IPS-15b (cell line): Measurements from ENCODE around the gene EYS.

ENCODE experiments used
- H3K27me3 ChIP-seq: one replicate; pipeline ENCODE4 v1.6.1; 2013; ENCODE audit warnings: low read length; ENCODE audit not compliant: control insufficient read depth, insufficient read depth
- H3K36me3 ChIP-seq: one replicate; pipeline ENCODE4 v1.6.1; 2013; ENCODE audit warnings: low read length; ENCODE audit not compliant: control insufficient read depth, insufficient read depth
- H3K4me1 ChIP-seq: one replicate; pipeline ENCODE4 v1.6.1; 2013; ENCODE audit warnings: mild to moderate bottlenecking, low read length; ENCODE audit not compliant: control insufficient read depth, insufficient read depth
- H3K4me3 ChIP-seq: one replicate; pipeline ENCODE4 v1.5.1; 2013; ENCODE audit warnings: low read depth, low read length
- H3K9ac ChIP-seq: one replicate; pipeline ENCODE4 v1.6.1; 2013; ENCODE audit warnings: low read depth, mild to moderate bottlenecking, low read length
- H3K9me3 ChIP-seq: one replicate; pipeline ENCODE4 v1.6.1; 2013; ENCODE audit warnings: mild to moderate bottlenecking, low read length; ENCODE audit not compliant: control insufficient read depth, insufficient read depth

The EYS gene

GRCh38 chr6:65199121-65199520 is 507.9 kb downstream of the EYS start:
- Histone ChIP-seq H3K27me3 (no peaks in the 10 kb centered on the region), H3K9ac (no peak overlapping the region), H3K4me1 (no peaks in the 10 kb centered on the region), H3K36me3 (no peaks in the 10 kb centered on the region), H3K9me3 (no peaks in the 10 kb centered on the region), H3K4me3 (no peak overlapping the region)

- Histone ChIP-seq H3K4me3 (no peak overlapping the region), H3K4me1 (peaks cover 4% of the 10 kb centered on the region), H3K27me3 (no peaks in the 10 kb centered on the region), H3K9me3 (no peaks in the 10 kb centered on the region), H3K9ac (no peak overlapping the region), H3K36me3 (no peaks in the 10 kb centered on the region)
These were observed 515.6 kb downstream of the EYS start for GRCh38 chr6:65191471-65191870.

GRCh38 chr6:65189236-65189881 is 517.7 kb downstream of the EYS start:
- Histone ChIP-seq H3K36me3 (no peaks in the 10 kb centered on the region), H3K4me3 (no peak overlapping the region), H3K9me3 (no peaks in the 10 kb centered on the region), H3K27me3 (no peaks in the 10 kb centered on the region), H3K9ac (no peak overlapping the region), H3K4me1 (peaks cover 4% of the 10 kb centered on the region)

DNA sequence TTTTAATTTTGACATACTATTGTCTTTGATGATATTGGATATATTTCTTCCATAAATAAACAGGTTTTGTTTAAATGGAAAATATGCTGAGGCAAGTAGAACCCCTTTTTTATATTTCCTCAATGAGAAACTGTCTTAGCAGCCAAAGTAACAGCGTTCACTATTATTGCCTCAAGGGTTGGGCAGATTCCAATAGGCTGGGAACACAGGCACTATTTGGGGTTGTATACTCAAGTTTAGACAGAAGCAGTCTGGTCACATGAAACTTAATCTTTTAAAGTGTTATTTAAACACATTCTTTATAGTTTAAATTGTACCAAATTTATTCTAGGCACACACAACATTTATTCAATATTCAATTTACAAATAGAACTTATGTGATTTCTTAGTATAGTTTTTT is 520.2 kb downstream of the EYS start:
- no peaks in the 10 kb centered on the region for H3K36me3 ChIP-seq
- no peaks in the 10 kb centered on the region for H3K9me3 ChIP-seq
- H3K27me3 ChIP-seq = no peaks in the 10 kb centered on the region
- peaks cover 4% of the 10 kb centered on the region for H3K4me1 ChIP-seq
- H3K4me3 ChIP-seq = no peak overlapping the region
- H3K9ac ChIP-seq = no peak overlapping the region

DNA sequence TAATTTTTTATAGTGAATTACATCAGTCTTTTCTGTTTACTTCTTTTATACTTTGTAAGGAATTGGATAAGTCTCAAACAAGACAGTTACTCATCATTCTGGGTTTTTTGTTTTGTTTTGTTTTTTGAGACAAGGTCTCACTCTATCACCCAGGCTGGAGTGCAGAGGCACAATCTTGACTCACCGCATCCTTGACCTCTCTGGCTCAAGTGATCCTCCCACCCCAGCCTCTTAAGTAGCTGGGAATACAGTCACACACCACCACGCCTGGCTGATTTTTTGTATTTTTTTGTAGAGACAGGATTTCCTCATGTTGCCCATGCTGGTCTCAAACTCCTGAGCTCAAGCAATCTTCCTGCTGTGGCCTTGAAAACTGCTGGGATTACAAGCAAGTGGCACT is 524.3 kb downstream of the EYS start:
- H3K27me3 ChIP-seq = no peaks in the 10 kb centered on the region
- H3K4me3 ChIP-seq = no peak overlapping the region
- H3K9ac ChIP-seq = no peak overlapping the region
- no peaks in the 10 kb centered on the region for H3K36me3 ChIP-seq
- H3K9me3 ChIP-seq = no peaks in the 10 kb centered on the region
- H3K4me1 ChIP-seq = no peaks in the 10 kb centered on the region

GRCh38 chr6:65170273-65170672 is 536.8 kb downstream of the EYS start:
- H3K4me3 ChIP-seq = no peak overlapping the region
- H3K27me3 ChIP-seq = no peaks in the 10 kb centered on the region
- H3K4me1 ChIP-seq = no peaks in the 10 kb centered on the region
- no peak overlapping the region for H3K9ac ChIP-seq
- H3K36me3 ChIP-seq = no peaks in the 10 kb centered on the region
- H3K9me3 ChIP-seq = no peaks in the 10 kb centered on the region

- Histone ChIP-seq H3K4me3 (no peak overlapping the region), H3K4me1 (no peaks in the 10 kb centered on the region), H3K9ac (no peak overlapping the region), H3K9me3 (no peaks in the 10 kb centered on the region), H3K36me3 (no peaks in the 10 kb centered on the region), H3K27me3 (no peaks in the 10 kb centered on the region)
These were observed 545.4 kb downstream of the EYS start for GRCh38 chr6:65161661-65162060.

DNA sequence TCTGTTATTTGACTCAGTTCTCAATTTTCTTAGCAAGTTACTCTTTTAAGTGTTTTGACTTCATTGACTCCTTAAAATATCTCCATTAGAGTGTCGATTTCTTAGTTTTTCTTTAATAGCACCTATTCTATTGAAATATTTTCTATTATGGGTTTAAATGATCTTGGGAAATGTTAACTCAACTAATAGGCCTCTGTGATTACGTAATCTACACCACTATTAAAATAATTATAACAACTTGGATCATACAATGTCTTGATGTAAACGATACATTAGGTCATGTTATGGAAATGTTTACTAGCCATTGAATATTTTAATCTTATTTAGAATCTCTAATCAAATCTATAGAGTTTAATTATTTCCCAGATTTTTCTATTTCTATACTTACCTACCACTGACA is 550.0 kb downstream of the EYS start:
- no peaks in the 10 kb centered on the region for H3K36me3 ChIP-seq
- no peak overlapping the region for H3K4me3 ChIP-seq
- no peaks in the 10 kb centered on the region for H3K9me3 ChIP-seq
- H3K4me1 ChIP-seq = no peaks in the 10 kb centered on the region
- H3K27me3 ChIP-seq = no peaks in the 10 kb centered on the region
- no peak overlapping the region for H3K9ac ChIP-seq

DNA sequence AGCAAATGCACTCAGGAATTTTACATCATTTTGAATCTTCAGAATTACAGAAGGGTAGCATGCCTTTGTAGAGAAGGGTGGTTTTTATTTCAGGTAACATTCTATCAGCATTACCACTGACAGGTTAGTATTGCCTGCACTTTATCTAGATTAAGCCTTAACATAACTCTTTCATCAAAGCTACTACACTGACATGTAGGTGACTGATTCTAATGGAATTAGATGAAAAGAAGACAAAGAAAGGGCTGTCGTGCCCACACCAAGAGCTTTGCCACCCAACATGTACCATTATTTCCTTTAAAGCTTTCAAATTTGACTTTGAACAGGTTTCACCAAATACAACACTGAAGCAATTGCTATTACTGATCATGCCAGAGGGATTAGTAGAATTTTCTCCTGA is 551.9 kb downstream of the EYS start:
- no peaks in the 10 kb centered on the region for H3K9me3 ChIP-seq
- no peak overlapping the region for H3K4me3 ChIP-seq
- no peaks in the 10 kb centered on the region for H3K36me3 ChIP-seq
- H3K27me3 ChIP-seq = no peaks in the 10 kb centered on the region
- no peak overlapping the region for H3K9ac ChIP-seq
- no peaks in the 10 kb centered on the region for H3K4me1 ChIP-seq

GRCh38 chr6:65149841-65150240 is 557.2 kb downstream of the EYS start:
- no peaks in the 10 kb centered on the region for H3K27me3 ChIP-seq

GRCh38 chr6:65148839-65149238 is 558.2 kb downstream of the EYS start:
- Histone ChIP-seq H3K9me3 (no peaks in the 10 kb centered on the region), H3K4me1 (no peaks in the 10 kb centered on the region), H3K4me3 (no peak overlapping the region), H3K36me3 (no peaks in the 10 kb centered on the region), H3K9ac (no peak overlapping the region), H3K27me3 (no peaks in the 10 kb centered on the region)

More at GRCh38 chr6:65149841-65150240, 557.2 kb downstream of the EYS start:
- H3K4me3 ChIP-seq = no peak overlapping the region
- H3K4me1 ChIP-seq = no peaks in the 10 kb centered on the region
- H3K9me3 ChIP-seq = no peaks in the 10 kb centered on the region
- no peak overlapping the region for H3K9ac ChIP-seq
- no peaks in the 10 kb centered on the region for H3K36me3 ChIP-seq

DNA sequence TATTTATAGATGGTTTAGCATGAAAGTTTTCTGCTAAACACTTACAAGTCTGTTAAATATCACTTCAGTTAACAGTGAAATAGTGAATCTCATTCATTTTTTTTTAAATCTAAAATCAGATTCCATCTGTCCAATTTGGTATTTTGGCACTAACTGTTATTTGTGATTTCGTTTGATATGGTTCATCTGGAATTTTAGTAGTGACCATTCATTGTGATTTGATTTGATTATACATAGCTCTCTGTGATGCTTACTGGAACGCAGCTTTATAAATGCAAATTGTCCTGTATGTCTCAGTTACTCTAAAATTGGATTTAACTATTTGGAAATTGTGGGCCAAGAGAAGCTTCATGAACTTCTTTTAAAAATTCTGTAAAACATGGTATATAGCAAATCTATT is 571.5 kb downstream of the EYS start:
- no peaks in the 10 kb centered on the region for H3K27me3 ChIP-seq
- H3K9me3 ChIP-seq = no peaks in the 10 kb centered on the region
- H3K4me1 ChIP-seq = no peaks in the 10 kb centered on the region
- no peak overlapping the region for H3K4me3 ChIP-seq
- no peaks in the 10 kb centered on the region for H3K36me3 ChIP-seq
- H3K9ac ChIP-seq = no peak overlapping the region
